Smooth muscle cell (in vitro differentiated cells): ENCODE data around the gene DLG2. TPM values are rescaled to one million over a fixed set of nuclear protein-coding genes. Genes with fewer than 3 reads are reported as not detected.
A peak's percentile ranks its signal among the peaks of the same experiment; 100 is the strongest.

ENCODE experiments used
- DNase-seq: peaks from one replicate; lab custom pipeline; 2025; ENCODE audit not compliant: unreplicated experiment; lab: John Stamatoyannopoulos, UW
- H2AFZ ChIP-seq: fragments of 200-600 bp; sonication (generic); 2 replicates; pipeline ENCODE4 v1.6.0; 2016; ENCODE audit warnings: antibody characterized with exemption, low read depth, mild to moderate bottlenecking
- H3F3A ChIP-seq: fragments of 200-600 bp; sonication (generic); 2 replicates; pipeline ENCODE4 v1.6.0; 2017; ENCODE audit warnings: antibody characterized with exemption, low read depth
- H3K27ac ChIP-seq: fragments of 200-600 bp; sonication (generic); 2 replicates; pipeline ENCODE4 v1.5.1; 2016; ENCODE audit warnings: low read depth, mild to moderate bottlenecking
- H3K27me3 ChIP-seq: fragments of 200-600 bp; sonication (generic); 2 replicates; pipeline ENCODE4 v1.6.1; 2016; ENCODE audit warnings: low read depth, mild to moderate bottlenecking
- H3K36me3 ChIP-seq: fragments of 200-600 bp; sonication (generic); 2 replicates; pipeline ENCODE4 v1.5.1; 2016; ENCODE audit warnings: low read depth
- H3K4me1 ChIP-seq: fragments of 200-600 bp; sonication (generic); 2 replicates; pipeline ENCODE4 v1.5.1; 2016; ENCODE audit warnings: low read depth
- H3K4me2 ChIP-seq: fragments of 200-600 bp; sonication (generic); 2 replicates; pipeline ENCODE4 v1.6.0; 2016; ENCODE audit warnings: mild to moderate bottlenecking
- H3K4me3 ChIP-seq: fragments of 200-600 bp; sonication (generic); 2 replicates; pipeline ENCODE4 v1.5.1; 2016; ENCODE audit warnings: mild to moderate bottlenecking
- H3K79me2 ChIP-seq: fragments of 200-600 bp; sonication (generic); 2 replicates; pipeline ENCODE4 v1.6.0; 2016; ENCODE audit warnings: low read depth, mild to moderate bottlenecking
- H3K9ac ChIP-seq: fragments of 200-600 bp; sonication (generic); 2 replicates; pipeline ENCODE4 v1.6.0; 2016; ENCODE audit warnings: low read depth
- H3K9me3 ChIP-seq: fragments of 200-600 bp; sonication (generic); replicated peaks from 2 replicates; pipeline ENCODE4 v1.5.1; 2016; ENCODE audit warnings: low read depth
- H4K20me1 ChIP-seq: fragments of 200-600 bp; sonication (generic); 2 replicates; pipeline ENCODE4 v1.6.0; 2016; ENCODE audit warnings: low read depth
- CTCF ChIP-seq: fragments of 200-600 bp; sonication (generic); IDR thresholded peaks from 2 replicates; pipeline ENCODE4 v1.5.1; 2017; ENCODE audit warnings: borderline replicate concordance, mild to moderate bottlenecking, antibody characterized with exemption; ENCODE audit not compliant: insufficient read depth, poor library complexity, severe bottlenecking
- WGBS: methylation state at CpG from one replicate; pipeline ENCODE4 v1.1.7; 2016; ENCODE audit warnings: low lambda C conversion rate; 5-methylcytosine and 5-hydroxymethylcytosine counted together
- polyA plus RNA-seq: library from polyadenylated mRNA; unstranded; fragments of >200 nt; fragmentation: Nextera tagmentation; extraction: Ambion mirVana; gene quantifications from 2 replicates; pipeline ENCODE4 v1.2.1, GENCODE V29; 2016
- total RNA-seq: library from RNA; depleted of rRNA; stranded (reverse); fragments of >200 nt; gene quantifications from 2 replicates; pipeline ENCODE4 v1.2.3, GENCODE V29; 2014

The DLG2 gene
- total and polyA plus RNA-seq, 2 experiments from 2014 or later, result 0.74 to 1.1 TPM

- Histone ChIP-seq H3K79me2 (no peaks in the 10 kb centered on the region), H3K4me1 (peaks cover 31% of the 10 kb centered on the region), H3K36me3 (no peaks in the 10 kb centered on the region), H3K27ac (no peak overlapping the region), H3K27me3 (no peaks in the 10 kb centered on the region), H3K9me3 (no peaks in the 10 kb centered on the region), H3F3A (no peaks in the 10 kb centered on the region), H2AFZ (no peak overlapping the region), H3K4me2 (peak overlapping the region; percentile 23), H4K20me1 (no peaks in the 10 kb centered on the region), H3K9ac (no peak overlapping the region), H3K4me3 (peak overlapping the region; percentile 23)
- no peak for DNase-seq
- TF ChIP-seq CTCF, result no peak
- 87% methylated on average over 15 of the region's 15 CpGs for WGBS
Measured at GRCh38 chr11:83681031-83681781, 1945.9 kb downstream of the DLG2 start.

GRCh38 chr11:83680321-83680720, 1946.8 kb downstream of the DLG2 start:
- DNase-seq, result no peak
- TF ChIP-seq CTCF, result no peak
- no peak overlapping the region for H2AFZ ChIP-seq
- no peak overlapping the region for H3K27ac ChIP-seq
- no peaks in the 10 kb centered on the region for H3F3A ChIP-seq
- H3K9ac ChIP-seq, result no peak overlapping the region
- no peaks in the 10 kb centered on the region for H3K9me3 ChIP-seq
- H3K4me3 ChIP-seq, result no peak overlapping the region
- H3K79me2 ChIP-seq, result no peaks in the 10 kb centered on the region
- no peaks in the 10 kb centered on the region for H3K36me3 ChIP-seq
- H3K4me1 ChIP-seq, result peaks cover 31% of the 10 kb centered on the region
- no peaks in the 10 kb centered on the region for H3K27me3 ChIP-seq
- WGBS, result 13% methylated on average over 2 of the region's 2 CpGs
- H4K20me1 ChIP-seq, result no peaks in the 10 kb centered on the region
- H3K4me2 ChIP-seq, result peak overlapping the region; percentile 23

GRCh38 chr11:83678831-83679584, 1948.1 kb downstream of the DLG2 start:
- WGBS, result 98% methylated on average over 5 of the region's 5 CpGs
- TF ChIP-seq CTCF, result no peak
- DNase-seq, result no peak
- Histone ChIP-seq H4K20me1 (no peaks in the 10 kb centered on the region), H3K27me3 (no peaks in the 10 kb centered on the region), H3F3A (no peaks in the 10 kb centered on the region), H3K4me1 (peaks cover 31% of the 10 kb centered on the region), H3K4me2 (no peak overlapping the region), H3K79me2 (no peaks in the 10 kb centered on the region), H3K36me3 (no peaks in the 10 kb centered on the region), H3K4me3 (no peak overlapping the region), H3K27ac (no peak overlapping the region), H3K9me3 (no peaks in the 10 kb centered on the region), H2AFZ (no peak overlapping the region), H3K9ac (no peak overlapping the region)

GRCh38 chr11:83677730-83678129, 1949.4 kb downstream of the DLG2 start:
- peaks cover 31% of the 10 kb centered on the region for H3K4me1 ChIP-seq
- WGBS, result 96% methylated on average over 1 of the region's 1 CpG
- no peak for TF ChIP-seq CTCF

More at GRCh38 chr11:83677730-83678129, 1949.4 kb downstream of the DLG2 start:
- Histone ChIP-seq H3F3A (no peaks in the 10 kb centered on the region), H3K4me2 (no peak overlapping the region), H3K79me2 (no peaks in the 10 kb centered on the region), H3K4me3 (no peak overlapping the region), H4K20me1 (no peaks in the 10 kb centered on the region), H3K9me3 (no peaks in the 10 kb centered on the region), H3K27ac (no peak overlapping the region), H3K27me3 (no peaks in the 10 kb centered on the region), H2AFZ (no peak overlapping the region), H3K36me3 (no peaks in the 10 kb centered on the region), H3K9ac (no peak overlapping the region)
- DNase-seq, result no peak
